SJCRH30 (cell line): ENCODE measurements around the gene USP49. TPM values are rescaled to one million over a fixed set of nuclear protein-coding genes. Genes with fewer than 3 reads are reported as not detected.

ENCODE experiments used
- DNase-seq, 2 experiments: peaks; one replicate each; pipeline ENCODE4 v3.0.0-alpha.2; 2015 to 2020
- H3K27ac ChIP-seq: fragments of 250-450 bp; sonication (Bioruptor Pico); 2 replicates; pipeline ENCODE4 v1.5.1; 2020; ENCODE audit warnings: mild to moderate bottlenecking, moderate library complexity
- H3K27me3 ChIP-seq: fragments of 250-450 bp; sonication (Bioruptor Pico); 2 replicates; pipeline ENCODE4 v1.5.1; 2020; ENCODE audit warnings: mild to moderate bottlenecking, moderate library complexity
- H3K36me3 ChIP-seq: fragments of 250-450 bp; sonication (Bioruptor Pico); 2 replicates; pipeline ENCODE4 v1.5.1; 2020; ENCODE audit warnings: mild to moderate bottlenecking, moderate library complexity
- H3K4me1 ChIP-seq: fragments of 250-450 bp; sonication (Bioruptor Pico); 2 replicates; pipeline ENCODE4 v1.5.1; 2020; ENCODE audit warnings: mild to moderate bottlenecking, moderate library complexity
- H3K4me3 ChIP-seq: fragments of 250-450 bp; sonication (Bioruptor Pico); 2 replicates; pipeline ENCODE4 v1.5.1; 2020; ENCODE audit warnings: mild to moderate bottlenecking, moderate library complexity
- H3K9me3 ChIP-seq: fragments of 250-450 bp; sonication (Bioruptor Pico); replicated peaks from 2 replicates; pipeline ENCODE4 v1.5.1; 2020; ENCODE audit warnings: mild to moderate bottlenecking, moderate library complexity
- total RNA-seq: library from RNA; depleted of rRNA; stranded (reverse); fragments of >200 nt; shearing (Covaris generic); gene quantifications from 2 replicates; pipeline ENCODE4 v1.2.3, GENCODE V29; 2014

The USP49 gene
- total RNA-seq, 1 experiment from 2014 or later, result 7.3 TPM

DNA sequence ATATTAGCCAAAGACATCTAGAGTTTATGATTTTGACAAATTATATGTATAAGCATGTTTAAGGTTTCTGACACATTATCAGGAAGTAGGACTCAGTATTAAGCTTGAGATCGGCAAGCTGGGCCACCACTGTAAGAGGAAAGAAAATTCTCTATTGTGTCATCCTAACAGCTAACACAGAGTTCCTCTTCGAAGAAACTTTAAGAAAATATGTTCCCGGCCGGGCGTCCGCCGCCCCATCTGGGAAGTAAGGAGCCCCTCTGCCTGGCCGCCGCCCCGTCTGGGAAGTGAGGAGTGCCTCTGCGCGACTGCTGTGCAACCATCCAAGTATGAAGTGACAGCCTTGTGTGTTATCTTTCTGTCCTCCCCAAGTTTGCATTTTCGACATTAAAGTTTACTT, 23.0 kb downstream of the USP49 start:
- no peaks in the 10 kb centered on the region for H3K4me1 ChIP-seq
- H3K27ac ChIP-seq, result no peak overlapping the region
- 0 out of 2 replicates have a peak, but pooled peaks cover 3% of the 10 kb centered on the region for H3K36me3 ChIP-seq
- H3K9me3 ChIP-seq, result no peaks in the 10 kb centered on the region
- DNase-seq, result no peak
- H3K27me3 ChIP-seq, result no peaks in the 10 kb centered on the region
- H3K4me3 ChIP-seq, result no peak overlapping the region

DNA sequence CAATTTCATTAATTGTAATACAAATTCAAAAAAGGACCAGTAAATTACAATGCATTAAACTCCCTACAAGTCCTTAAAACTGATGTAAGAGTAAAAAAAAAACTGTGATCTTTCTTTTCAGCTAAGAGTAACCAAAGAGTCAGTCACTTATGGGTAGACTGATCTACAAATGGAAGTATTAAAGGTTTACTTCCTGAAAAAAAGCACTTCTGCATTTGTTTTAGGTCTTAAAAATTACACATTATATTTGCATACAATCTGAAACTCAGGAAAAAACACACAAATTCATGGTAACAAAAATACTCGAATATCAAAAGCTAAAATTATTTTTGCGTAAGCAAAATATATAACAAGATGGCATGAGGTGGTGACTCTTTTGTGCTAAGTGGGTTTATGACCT, 23.5 kb downstream of the USP49 start:
- H3K36me3 ChIP-seq, result 0 out of 2 replicates have a peak, but pooled peaks cover 3% of the 10 kb centered on the region
- no peaks in the 10 kb centered on the region for H3K9me3 ChIP-seq
- no peak for DNase-seq
- no peak overlapping the region for H3K4me3 ChIP-seq
- no peaks in the 10 kb centered on the region for H3K27me3 ChIP-seq
- H3K4me1 ChIP-seq, result no peaks in the 10 kb centered on the region
- H3K27ac ChIP-seq, result no peak overlapping the region

DNA sequence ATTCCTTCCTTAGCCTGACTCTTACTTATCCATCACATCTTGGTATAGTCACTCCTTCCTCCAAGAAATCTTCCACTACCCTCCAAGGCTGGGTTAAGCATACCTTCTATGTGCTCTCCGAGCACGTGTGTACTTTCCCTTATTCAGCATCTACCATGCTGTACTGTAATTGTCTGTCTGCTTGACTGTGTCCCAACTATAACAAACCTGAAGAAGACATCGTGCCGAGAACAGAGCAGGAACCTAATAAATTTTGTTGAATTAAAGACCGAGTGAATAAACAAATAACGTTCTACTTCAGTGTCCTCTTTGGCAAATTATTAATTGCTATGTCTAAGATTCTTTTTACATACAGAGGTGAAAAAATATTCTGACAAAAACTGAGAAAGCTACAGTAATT, 35.8 kb downstream of the USP49 start:
- Histone ChIP-seq H3K4me3 (no peak overlapping the region), H3K4me1 (no peaks in the 10 kb centered on the region), H3K27me3 (no peaks in the 10 kb centered on the region), H3K36me3 (no peaks in the 10 kb centered on the region), H3K9me3 (no peaks in the 10 kb centered on the region), H3K27ac (no peak overlapping the region)
- no peak for DNase-seq

DNA sequence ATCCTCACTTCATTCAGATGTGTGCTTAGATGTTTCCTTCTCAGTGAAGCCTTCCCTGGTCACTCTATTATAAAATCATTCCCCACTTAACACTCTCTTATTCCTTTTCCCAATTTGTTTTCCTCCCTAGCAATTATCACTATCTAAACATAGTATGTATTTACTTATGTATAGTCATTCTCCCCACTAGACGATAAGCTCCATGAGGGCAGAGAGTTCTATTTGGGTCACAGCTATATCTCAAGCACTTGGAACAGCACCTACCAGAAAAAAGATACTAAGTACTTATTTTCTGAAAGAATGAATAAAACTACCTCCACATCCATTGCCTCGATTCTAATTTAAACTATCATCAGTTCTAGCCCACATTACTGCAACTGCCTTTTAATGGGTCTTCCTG, 36.5 kb downstream of the USP49 start:
- no peak overlapping the region for H3K27ac ChIP-seq
- no peak for DNase-seq

DNA sequence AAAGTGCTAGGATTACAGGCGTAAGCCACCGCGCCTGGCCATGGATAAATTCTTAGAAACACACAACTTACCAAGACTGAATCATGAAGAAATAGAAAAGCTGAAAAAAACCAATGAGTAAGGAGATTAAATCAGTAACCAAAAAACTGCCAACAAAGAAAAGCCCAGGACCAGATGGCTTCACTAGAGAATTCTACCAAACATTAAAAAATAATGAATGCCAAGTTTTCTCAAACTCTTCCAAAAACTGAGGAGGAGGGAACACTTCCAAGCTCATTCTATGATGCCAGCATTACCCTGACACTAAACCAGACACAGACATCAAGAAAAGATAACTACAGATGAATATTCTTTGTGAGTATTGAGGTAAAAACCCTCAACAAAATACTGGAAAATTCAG, 44.3 kb downstream of the USP49 start:
- Histone ChIP-seq H3K4me1 (no peaks in the 10 kb centered on the region), H3K36me3 (no peaks in the 10 kb centered on the region), H3K27me3 (no peaks in the 10 kb centered on the region), H3K4me3 (no peak overlapping the region), H3K9me3 (no peaks in the 10 kb centered on the region), H3K27ac (no peak overlapping the region)
- DNase-seq, result no peak

More for the DNA sequence above, 36.5 kb downstream of the USP49 start:
- H3K36me3 ChIP-seq, result no peaks in the 10 kb centered on the region
- H3K4me3 ChIP-seq, result no peak overlapping the region
- H3K4me1 ChIP-seq, result no peaks in the 10 kb centered on the region
- H3K9me3 ChIP-seq, result no peaks in the 10 kb centered on the region
- no peaks in the 10 kb centered on the region for H3K27me3 ChIP-seq

DNA sequence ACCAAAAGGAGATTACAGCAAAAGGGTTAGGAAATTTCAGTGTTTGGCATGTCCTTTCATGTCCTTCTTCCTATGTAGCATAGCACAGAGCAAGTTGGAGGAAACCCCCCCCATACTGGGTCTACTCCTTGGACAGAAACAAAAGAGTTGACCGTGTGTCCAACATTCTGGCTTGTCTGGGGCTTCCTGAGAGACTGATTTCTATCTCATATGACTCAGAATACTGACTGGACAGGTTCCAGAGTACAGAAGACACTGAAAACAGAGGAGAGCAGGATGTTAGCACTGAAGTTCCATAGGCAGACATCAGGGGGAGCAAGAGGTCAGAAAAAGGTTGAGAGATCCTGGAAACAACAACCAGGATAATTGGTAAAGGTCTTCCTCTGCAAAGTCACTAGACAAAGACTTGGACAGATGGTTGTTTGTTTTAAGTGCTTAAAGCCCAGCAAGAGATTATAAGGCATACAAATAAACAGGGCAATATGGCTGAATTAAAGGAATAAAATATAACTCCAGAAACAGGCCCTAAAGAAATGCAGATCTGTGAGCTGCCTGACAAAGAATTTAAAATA, 48.4 kb downstream of the USP49 start:
- DNase-seq, result peak; percentile 52 to 83
- H3K4me3 ChIP-seq, result no peak overlapping the region
- no peak overlapping the region for H3K27ac ChIP-seq
- no peaks in the 10 kb centered on the region for H3K4me1 ChIP-seq
- H3K27me3 ChIP-seq, result no peaks in the 10 kb centered on the region
- no peaks in the 10 kb centered on the region for H3K9me3 ChIP-seq
- no peaks in the 10 kb centered on the region for H3K36me3 ChIP-seq

DNA sequence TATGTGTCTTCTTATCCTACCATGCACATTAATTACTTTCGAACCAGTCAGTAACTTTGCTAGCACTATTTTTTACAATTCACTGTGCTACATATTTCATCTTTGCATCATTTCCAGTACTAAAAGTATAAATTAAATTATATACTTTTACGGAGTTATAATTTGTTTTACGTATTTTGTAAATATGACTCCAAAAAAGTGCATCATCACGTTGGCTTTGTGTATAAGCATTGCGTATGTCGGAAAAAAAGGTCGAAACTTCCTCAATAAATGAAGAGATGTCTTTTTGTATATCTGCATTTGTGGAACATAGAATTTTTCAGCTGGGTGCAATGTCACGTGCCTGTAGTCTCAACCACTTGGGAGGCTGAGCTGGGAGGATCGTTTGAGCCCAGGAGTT, 52.0 kb downstream of the USP49 start:
- Histone ChIP-seq H3K4me1 (no peaks in the 10 kb centered on the region), H3K9me3 (no peaks in the 10 kb centered on the region), H3K27me3 (no peaks in the 10 kb centered on the region), H3K27ac (no peak overlapping the region), H3K4me3 (no peak overlapping the region), H3K36me3 (no peaks in the 10 kb centered on the region)
- no peak for DNase-seq

DNA sequence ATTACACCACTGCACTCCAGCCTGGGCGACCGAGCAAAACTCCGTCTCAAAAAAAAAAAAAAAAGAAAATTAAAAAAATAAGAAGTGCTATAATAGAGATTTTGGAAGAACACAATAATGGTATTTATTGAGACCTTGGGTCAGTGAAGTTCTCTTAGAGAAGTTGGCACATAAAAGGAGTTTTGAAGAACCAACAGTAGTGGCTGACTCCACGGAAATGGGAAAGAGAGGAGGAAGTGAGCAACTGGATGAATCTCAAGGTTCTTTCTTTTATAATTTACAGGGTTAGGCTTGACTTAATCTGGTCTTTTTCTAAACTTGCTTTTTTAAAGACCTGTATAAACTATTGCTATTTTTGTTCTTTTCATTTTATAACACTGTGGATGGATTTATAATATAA, 54.8 kb downstream of the USP49 start:
- Histone ChIP-seq H3K27me3 (no peaks in the 10 kb centered on the region), H3K4me1 (0 out of 2 replicates have a peak, but pooled peaks cover 2% of the 10 kb centered on the region), H3K9me3 (no peaks in the 10 kb centered on the region), H3K36me3 (no peaks in the 10 kb centered on the region), H3K4me3 (no peak overlapping the region), H3K27ac (no peak overlapping the region)
- DNase-seq, result no peak

DNA sequence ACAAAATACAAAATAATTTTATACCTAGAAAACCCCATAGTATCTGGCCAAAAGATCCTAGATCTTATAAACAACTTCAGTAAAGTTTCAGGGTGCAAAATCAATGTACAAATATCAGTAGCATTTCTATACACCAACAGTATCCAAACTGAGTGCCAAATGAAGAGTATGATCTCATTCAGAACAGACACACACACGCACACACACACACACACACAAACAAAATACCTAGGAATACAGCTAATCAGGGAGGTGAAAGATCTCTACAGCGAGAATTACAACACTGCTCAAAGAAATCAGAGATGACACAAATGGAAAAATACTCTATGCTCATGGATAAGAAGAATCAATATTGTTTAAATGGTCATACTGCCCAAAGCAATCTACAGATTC, 58.5 kb downstream of the USP49 start:
- Histone ChIP-seq H3K27ac (no peak overlapping the region), H3K4me3 (no peak overlapping the region), H3K27me3 (no peaks in the 10 kb centered on the region), H3K36me3 (no peaks in the 10 kb centered on the region), H3K9me3 (no peaks in the 10 kb centered on the region), H3K4me1 (0 out of 2 replicates have a peak, but pooled peaks cover 2% of the 10 kb centered on the region)
- no peak for DNase-seq

DNA sequence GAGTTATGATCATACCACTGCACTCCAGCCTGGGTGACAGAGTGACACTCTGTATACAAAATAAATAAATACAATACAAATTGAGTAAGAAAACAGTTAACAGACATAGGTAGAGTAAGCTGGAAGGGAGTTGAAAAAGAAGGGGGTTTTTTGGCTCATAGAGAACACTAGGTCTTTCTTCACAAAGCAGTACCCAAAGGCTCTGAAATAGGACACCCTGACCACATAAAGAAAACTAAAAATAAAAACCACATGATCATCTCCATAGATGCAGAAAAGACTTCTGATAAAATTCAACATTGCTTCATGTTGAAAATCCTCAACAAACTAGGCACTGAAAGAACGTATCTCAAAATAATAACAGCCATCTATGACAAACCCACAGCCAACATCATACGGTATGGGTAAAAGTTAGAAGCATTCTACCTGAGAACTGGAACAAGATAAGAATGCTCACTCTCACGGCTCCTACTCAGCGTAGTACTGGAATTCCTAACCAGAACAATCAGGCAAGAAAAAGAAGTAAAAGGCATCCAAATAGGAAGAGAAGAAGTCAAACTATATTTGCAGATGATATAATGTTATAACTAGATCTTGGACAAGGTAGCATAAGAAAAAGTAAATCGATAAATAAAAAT, 59.0 kb downstream of the USP49 start:
- no peak overlapping the region for H3K4me3 ChIP-seq
- no peaks in the 10 kb centered on the region for H3K36me3 ChIP-seq
- DNase-seq, result peak in 1 of 2 experiments; percentile 7
- no peaks in the 10 kb centered on the region for H3K27me3 ChIP-seq
- no peak overlapping the region for H3K27ac ChIP-seq
- no peaks in the 10 kb centered on the region for H3K9me3 ChIP-seq
- 0 out of 2 replicates have a peak, but pooled peaks cover 2% of the 10 kb centered on the region for H3K4me1 ChIP-seq

DNA sequence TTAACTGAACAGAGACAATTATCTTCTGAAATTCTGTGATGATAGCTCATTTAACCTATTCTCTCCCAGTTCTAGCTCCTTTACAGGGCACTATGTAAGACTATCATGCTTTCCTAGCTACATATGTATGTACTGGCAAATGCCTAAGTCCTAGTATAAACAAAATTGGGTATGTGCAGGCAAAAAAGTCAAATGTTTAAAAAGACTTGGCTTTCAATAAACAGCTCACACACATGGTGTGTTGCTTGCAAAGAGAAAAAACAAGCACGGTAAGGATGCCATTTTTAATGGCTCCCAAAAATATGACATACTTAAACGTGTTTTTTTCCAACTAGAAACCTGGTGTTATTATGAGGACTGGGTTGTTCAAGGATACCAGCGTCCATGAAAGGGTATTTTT, 62.9 kb downstream of the USP49 start:
- Histone ChIP-seq H3K4me3 (no peak overlapping the region), H3K4me1 (0 out of 2 replicates have a peak, but pooled peaks cover 2% of the 10 kb centered on the region), H3K27ac (no peak overlapping the region), H3K9me3 (no peaks in the 10 kb centered on the region), H3K36me3 (no peaks in the 10 kb centered on the region), H3K27me3 (no peaks in the 10 kb centered on the region)
- no peak for DNase-seq

DNA sequence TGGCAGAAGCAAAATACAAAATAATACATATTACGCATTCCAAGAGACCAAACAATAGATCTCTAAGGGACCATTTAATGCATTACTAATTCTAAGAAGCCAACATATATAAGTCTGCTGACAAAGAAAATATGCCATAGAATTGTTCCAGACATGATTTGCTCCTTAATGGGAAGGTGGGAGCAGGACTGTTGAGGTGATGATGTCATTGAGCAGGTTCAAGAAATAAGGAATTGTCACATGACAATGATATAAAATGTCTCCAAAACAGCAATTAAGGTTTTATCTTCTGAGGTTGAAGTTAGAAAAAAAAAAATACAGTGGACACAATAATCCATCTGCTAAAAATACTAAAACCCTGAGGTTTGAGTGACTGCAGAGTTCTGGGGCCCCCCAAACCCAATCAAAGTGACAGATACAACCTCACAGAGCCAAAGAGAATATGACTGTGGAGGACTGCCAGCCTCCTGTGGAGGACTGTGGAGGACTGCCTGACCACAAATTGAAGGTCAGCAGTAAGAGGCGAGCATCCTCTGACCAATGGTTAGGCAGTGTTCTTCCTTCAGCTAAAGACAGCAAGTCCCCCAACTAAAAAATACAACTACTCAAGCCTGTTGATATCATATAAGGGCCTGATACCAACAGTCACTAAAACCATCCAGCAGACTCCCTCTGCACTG, 68.7 kb downstream of the USP49 start:
- Histone ChIP-seq H3K4me1 (no peaks in the 10 kb centered on the region), H3K36me3 (no peaks in the 10 kb centered on the region), H3K27me3 (no peaks in the 10 kb centered on the region), H3K4me3 (no peak overlapping the region), H3K27ac (no peak overlapping the region), H3K9me3 (no peaks in the 10 kb centered on the region)
- no peak for DNase-seq

DNA sequence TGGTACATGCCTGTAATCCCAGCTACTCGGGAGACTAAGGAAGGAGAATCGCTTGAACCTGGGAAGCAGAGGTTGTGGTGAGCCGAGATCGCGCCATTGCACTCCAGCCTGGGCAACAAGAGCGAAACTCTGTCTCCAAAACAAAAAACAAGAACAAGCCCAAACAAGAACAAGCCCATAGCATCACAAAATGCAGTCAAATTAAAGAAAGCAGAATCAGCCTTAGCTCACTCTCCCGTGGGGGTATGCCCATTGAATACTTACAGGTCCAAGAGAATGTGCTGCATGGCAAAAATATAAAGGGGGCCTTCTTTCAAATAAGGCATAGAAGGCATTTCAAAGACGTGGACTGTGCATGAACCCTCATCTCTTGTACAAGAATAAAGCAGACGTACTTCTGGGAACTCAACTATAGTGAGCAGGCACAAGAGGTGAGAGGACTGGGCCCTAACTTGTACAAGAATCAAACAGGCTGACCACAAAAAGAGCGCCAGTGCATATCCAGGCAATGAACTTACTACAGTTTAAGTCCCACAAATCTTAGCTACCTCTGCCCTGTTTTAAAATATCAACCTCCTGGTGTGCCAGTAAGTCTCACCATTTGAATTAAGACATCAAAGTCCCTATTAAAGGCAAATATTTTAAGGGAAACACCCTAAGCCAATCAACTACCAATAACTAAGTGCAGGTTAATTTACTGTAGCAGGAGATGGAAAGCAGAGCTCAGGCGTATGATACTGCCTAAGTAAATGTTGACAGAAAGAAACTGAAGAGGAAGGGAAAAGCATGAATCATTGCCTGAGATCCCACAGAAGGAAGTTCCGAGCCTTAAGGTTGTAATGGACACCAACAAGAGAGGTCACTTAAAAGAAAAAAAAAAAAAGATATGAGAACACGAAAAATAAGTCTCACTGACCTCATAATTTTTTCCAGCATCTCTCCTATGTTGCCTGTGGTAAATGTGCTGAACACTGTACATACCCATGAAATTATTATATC, 70.3 kb downstream of the USP49 start:
- no peaks in the 10 kb centered on the region for H3K36me3 ChIP-seq

DNA sequence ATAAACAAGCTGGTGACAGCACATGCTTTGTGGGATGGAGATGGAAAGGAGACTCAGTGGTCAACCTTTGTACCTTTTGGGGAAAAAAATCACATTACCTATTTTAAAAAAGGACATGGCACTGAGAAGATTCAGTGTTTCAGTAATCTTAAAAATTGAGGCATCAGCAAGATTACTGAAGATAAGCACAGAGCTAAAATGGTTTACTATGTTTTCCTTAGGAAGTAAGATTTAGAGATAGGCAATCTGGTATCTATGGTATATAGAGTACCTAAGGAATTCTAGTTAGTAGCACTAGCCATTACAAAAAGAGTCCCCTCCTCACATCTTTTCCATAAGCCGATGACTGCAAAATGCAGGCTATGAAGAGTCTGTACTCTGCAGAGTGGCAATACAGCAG, 72.0 kb downstream of the USP49 start:
- Histone ChIP-seq H3K27me3 (no peaks in the 10 kb centered on the region), H3K27ac (no peak overlapping the region), H3K4me1 (no peaks in the 10 kb centered on the region), H3K9me3 (no peaks in the 10 kb centered on the region), H3K4me3 (no peak overlapping the region), H3K36me3 (no peaks in the 10 kb centered on the region)
- no peak for DNase-seq

More for the DNA sequence above, 70.3 kb downstream of the USP49 start:
- Histone ChIP-seq H3K9me3 (no peaks in the 10 kb centered on the region), H3K4me3 (no peak overlapping the region), H3K27me3 (no peaks in the 10 kb centered on the region), H3K4me1 (no peaks in the 10 kb centered on the region), H3K27ac (no peak overlapping the region)
- DNase-seq, result no peak
